Astrocyte of the hippocampus (primary cell): Measurements from ENCODE around the gene GRK1.
"Not testable (repeated sequence)": the region's sequence is repeated elsewhere in the genome, so short reads cannot be mapped to it uniquely, and the experiment has no call there.

ENCODE experiments used
- DNase-seq: peaks from one replicate; pipeline ENCODE4 v3.0.0; 2011; ENCODE audit warnings: low read depth, low spot score

Gene GRK1

GRCh38 chr13:113743366-113744195 is 76.6 kb downstream of the GRK1 start:
- DNase-seq: no peak

GRCh38 chr13:113744197-113745000 is 77.4 kb downstream of the GRK1 start:
- DNase-seq: no peak

GRCh38 chr13:113745059-113745458 is 78.0 kb downstream of the GRK1 start:
- DNase-seq: no peak

DNA sequence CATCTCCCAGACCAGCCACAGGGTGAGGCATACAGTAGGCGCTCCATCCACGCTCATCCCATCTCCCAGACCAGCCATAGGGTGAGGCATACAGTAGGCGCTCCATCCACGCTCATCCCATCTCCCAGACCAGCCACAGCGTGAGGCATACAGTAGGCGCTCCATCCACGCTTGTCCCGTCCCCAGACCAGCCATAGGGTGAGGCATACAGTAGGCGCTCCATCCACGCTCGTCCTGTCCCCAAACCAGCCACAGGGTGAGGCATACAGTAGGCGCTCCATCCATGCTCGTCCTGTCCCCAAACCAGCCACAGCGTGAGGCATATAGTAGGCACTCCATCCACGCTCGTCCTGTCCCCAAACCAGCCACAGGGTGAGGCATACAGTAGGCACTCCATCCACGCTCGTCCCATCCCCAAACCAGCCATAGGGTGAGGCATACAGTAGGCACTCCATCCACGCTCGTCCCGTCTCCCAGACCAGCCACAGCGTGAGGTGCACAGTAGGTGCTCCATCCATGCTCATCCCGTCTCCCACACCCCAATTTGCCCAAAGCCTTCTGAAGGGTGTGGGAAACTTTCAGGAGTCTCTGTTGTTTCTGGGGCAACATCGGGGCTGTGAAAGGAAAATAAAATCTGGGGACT is 78.6 kb downstream of the GRK1 start:
- DNase-seq: not testable (repeated sequence)

- no peak for DNase-seq
Observed at GRCh38 chr13:113746143-113746525, 79.1 kb downstream of the GRK1 start.

DNA sequence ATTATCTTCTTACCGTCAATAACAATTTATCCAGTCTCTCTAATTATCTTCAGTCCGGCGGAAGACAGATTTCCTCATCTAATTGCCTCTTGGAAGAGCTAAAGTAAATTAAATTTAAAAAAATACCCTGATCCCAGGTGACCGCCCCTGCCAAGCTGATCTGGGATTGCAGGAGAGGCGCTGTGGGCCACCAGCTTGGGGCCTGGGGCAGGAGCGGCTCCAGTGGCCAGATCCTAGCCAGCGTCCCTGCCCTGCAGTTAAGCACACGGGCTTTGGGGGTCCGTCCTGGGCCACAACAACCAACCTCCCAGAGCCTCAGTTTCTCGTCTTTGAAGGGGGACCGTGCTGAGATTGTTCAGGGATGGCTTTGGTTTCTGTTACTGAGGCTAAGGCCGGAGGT is 79.7 kb downstream of the GRK1 start:
- DNase-seq: no peak

GRCh38 chr13:113747291-113747833 is 80.3 kb downstream of the GRK1 start:
- no peak for DNase-seq

DNA sequence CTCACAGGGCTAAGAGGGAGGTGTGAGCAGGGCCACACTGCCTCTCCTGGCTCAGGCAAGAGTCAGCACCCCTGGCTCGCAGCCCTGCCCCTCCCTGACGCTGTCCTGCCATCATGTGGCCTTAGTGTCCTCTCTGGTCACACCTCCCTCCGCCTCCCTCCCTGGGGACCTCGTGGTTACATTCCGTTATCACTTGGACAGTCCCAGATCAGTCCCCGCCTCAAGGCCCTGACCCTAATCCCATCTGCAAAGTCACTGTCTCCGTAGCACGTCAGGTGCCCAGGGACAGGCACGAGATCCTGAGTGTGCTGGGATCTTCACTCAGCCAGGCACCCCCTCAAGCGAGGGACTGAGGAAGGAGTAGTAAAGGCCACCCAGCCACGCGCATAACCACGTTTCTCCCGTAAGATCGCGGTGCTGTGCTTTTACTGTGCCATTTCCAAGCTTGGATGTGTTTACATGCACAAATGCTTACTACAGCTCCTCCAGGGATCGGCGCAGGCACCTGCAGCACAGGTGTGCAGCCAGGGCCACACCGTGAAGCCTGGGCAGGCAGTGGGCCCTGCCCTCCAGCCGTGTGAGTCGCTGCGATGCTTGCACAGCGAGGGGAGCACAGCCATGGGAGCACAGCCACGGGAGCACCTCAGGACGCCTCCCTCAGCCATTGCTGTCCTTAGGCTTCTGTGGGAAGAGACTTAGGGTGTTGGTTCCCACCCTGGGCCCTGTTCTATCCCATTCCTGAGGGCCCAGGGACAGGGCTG is 81.3 kb downstream of the GRK1 start:
- no peak for DNase-seq

GRCh38 chr13:113748862-113749451 is 81.9 kb downstream of the GRK1 start:
- DNase-seq: no peak

DNA sequence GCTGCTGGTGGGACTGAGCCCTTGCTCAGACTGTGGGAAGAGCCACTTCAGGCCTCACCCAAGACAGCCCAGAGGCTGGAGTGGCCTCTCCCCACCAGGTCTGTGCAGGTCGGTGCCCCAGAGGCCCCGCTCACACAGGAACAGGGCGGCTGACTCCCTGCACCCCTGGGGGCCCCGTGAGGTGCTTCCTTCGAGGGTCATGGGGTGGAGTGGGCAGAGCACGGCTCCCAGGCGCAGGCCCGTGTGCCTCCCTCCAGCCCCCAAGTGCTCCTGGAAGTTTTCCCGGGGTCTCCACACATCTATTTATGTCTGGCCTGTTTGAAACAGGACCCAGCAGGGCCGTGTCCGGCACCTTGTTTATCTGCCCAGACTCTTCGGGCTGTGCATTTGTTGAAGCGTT is 82.5 kb downstream of the GRK1 start:
- no peak for DNase-seq

GRCh38 chr13:113749967-113750366 is 82.9 kb downstream of the GRK1 start:
- no peak for DNase-seq

GRCh38 chr13:113750554-113751399 is 83.8 kb downstream of the GRK1 start:
- DNase-seq: no peak

- no peak for DNase-seq
Observed at GRCh38 chr13:113751491-113751890, 84.5 kb downstream of the GRK1 start.

DNA sequence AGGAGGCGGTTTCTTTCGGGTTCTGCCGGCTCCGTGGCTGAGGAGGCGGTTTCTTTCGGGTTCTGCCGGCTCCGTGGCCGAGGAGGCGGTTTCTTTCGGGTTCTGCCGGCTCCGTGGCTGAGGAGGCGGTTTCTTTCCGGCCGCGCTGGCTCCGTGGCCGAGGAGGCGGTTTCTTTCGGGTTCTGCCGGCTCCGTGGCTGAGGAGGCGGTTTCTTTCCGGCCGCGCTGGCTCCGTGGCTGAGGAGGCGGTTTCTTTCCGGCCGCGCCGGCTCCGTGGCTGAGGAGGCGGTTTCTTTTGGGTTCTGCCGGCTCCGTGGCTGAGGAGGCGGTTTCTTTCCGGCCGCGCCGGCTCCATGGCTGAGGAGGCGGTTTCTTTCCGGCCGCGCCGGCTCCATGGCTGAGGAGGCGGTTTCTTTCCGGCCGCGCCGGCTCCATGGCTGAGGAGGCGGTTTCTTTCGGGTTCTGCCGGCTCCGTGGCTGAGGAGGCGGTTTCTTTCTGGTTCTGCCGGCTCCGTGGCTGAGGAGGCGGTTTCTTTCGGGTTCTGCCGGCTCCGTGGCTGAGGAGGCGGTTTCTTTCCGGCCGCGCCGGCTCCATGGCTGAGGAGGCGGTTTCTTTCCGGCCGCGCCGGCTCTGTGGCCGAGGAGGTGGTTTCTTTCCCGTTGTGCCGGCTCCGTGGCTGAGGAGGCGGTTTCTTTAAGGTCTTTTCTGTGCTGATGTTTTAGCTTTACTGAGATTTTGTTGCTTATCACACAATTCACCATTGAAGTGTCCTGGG is 85.4 kb downstream of the GRK1 start:
- not testable (repeated sequence) for DNase-seq

DNA sequence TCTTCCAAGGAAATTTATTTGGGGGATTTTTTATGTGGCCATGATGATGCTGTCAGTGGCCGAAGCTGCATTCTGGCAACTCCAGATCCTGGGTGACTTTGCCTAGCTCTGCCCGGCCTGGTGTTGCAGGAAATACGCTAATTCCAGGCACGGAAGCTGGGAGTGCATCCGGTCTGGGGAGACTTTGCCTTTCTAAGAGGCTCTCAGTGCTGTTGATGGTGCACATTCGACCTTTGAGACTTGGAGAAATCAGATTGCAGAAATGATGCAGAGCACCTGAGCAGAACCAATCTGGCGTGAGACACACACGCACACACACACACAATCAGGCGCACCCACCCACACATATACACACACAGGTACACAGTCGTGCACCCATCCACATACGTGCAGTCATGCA is 86.2 kb downstream of the GRK1 start:
- DNase-seq: no peak

GRCh38 chr13:113754242-113754641 is 87.2 kb downstream of the GRK1 start:
- DNase-seq: no peak

GRCh38 chr13:113754691-113755090 is 87.7 kb downstream of the GRK1 start:
- no peak for DNase-seq

DNA sequence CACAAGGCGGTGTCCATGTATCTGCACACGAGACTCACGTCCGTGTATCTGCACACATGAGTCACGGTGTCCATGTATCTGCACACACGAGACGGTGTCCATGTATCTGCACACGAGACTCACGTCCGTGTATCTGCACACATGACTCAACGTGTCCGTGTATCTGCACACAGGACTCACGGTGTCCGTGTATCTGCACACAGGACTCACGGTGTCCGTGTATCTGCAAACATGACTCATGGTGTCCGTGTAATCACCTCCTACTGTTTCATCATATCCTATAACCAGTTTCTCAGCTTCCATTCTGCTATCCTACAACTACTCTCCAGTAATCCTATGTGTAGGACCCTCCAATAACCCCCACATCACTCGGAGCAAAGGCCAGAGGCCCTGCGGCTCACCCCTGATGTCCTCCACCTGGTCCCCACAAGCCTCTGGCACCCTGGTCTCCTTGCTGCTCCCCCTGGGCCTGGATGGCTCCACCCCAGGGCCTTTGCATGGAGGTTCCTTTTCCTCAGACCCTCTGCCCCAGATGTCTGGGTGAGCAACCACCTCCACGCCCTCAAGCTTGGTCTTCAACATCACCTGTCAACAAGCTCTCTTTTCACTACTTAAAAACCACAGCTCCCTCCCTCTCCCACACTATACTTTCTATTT is 89.5 kb downstream of the GRK1 start:
- DNase-seq: no peak
